Middle frontal gyrus (tissue), 1 donor: Measurements from ENCODE around the gene C3orf38.
A peak's percentile ranks its signal among the peaks of the same experiment; 100 is the strongest.
"Not testable (repeated sequence)": the region's sequence is repeated elsewhere in the genome, so short reads cannot be mapped to it uniquely, and the experiment has no call there.

Source experiments
- DNase-seq: peaks from one replicate; pipeline ENCODE4 v3.0.0-alpha.2; 2015; ENCODE audit warnings: low spot score; ENCODE audit errors: extremely low spot score

The C3orf38 gene

GRCh38 chr3:88152841-88153240 is 3.1 kb downstream of the C3orf38 start:
- no peak for DNase-seq

- DNase-seq = no peak
Observed at GRCh38 chr3:88166419-88166971, 16.7 kb downstream of the C3orf38 start.

- no peak for DNase-seq
Observed at GRCh38 chr3:88167173-88167572, 17.4 kb downstream of the C3orf38 start.

- DNase-seq = no peak
Observed at GRCh38 chr3:88167704-88168103, 17.9 kb downstream of the C3orf38 start.

GRCh38 chr3:88168171-88168570 is 18.4 kb downstream of the C3orf38 start:
- no peak for DNase-seq

GRCh38 chr3:88180398-88180999 is 30.7 kb downstream of the C3orf38 start:
- no peak for DNase-seq

- not testable (repeated sequence) for DNase-seq
Observed at GRCh38 chr3:88182165-88182918, 32.6 kb downstream of the C3orf38 start.

GRCh38 chr3:88188436-88188835 is 38.7 kb downstream of the C3orf38 start:
- DNase-seq = no peak

- DNase-seq = no peak
Observed at GRCh38 chr3:88189361-88189810, 39.6 kb downstream of the C3orf38 start.

- DNase-seq = no peak
Observed at GRCh38 chr3:88191872-88192409, 42.2 kb downstream of the C3orf38 start.

- no peak for DNase-seq
Observed at GRCh38 chr3:88192631-88193030, 42.9 kb downstream of the C3orf38 start.

GRCh38 chr3:88195951-88196434 is 46.2 kb downstream of the C3orf38 start:
- no peak for DNase-seq

- no peak for DNase-seq
Observed at GRCh38 chr3:88198121-88198520, 48.4 kb downstream of the C3orf38 start.

GRCh38 chr3:88203642-88204055 is 53.9 kb downstream of the C3orf38 start:
- peak; percentile 80 for DNase-seq
